Calu3 (cell line): ENCODE data around the gene CD200. TPM values are rescaled to one million over a fixed set of nuclear protein-coding genes. Genes with fewer than 3 reads are reported as not detected.

Experiments used
- BruUV-seq: library from RNA; stranded (reverse); fragments of 400-500 nt; replicated peaks from 2 replicates; lab custom pipeline; 2021; lab: Mats Ljungman, UMichigan
- CTCF ChIA-PET: fragments of 300-600 bp; sonication (Branson Sonifier 250); formaldehyde crosslinking; loops from one replicate; lab custom pipeline; 2022; ENCODE audit warnings: antibody characterized with exemption; lab: Charles Lee
- DNase-seq: peaks from one replicate; pipeline ENCODE4 v3.0.0; 2022
- H3K27ac Mint-ChIP-seq: one replicate; pipeline ENCODE4 v1.8.0; 2022; ENCODE audit warnings: mixed read lengths; ENCODE audit not compliant: unreplicated experiment
- H3K27me3 Mint-ChIP-seq: one replicate; pipeline ENCODE4 v1.8.0; 2022; ENCODE audit warnings: mixed read lengths; ENCODE audit not compliant: unreplicated experiment
- H3K36me3 Mint-ChIP-seq: one replicate; pipeline ENCODE4 v1.8.0; 2022; ENCODE audit warnings: mild to moderate bottlenecking, moderate library complexity, mixed read lengths; ENCODE audit not compliant: insufficient read depth, unreplicated experiment
- H3K4me1 Mint-ChIP-seq: one replicate; pipeline ENCODE4 v1.8.0; 2022; ENCODE audit warnings: mild to moderate bottlenecking, low read depth, mixed read lengths; ENCODE audit not compliant: unreplicated experiment
- H3K4me3 Mint-ChIP-seq: one replicate; pipeline ENCODE4 v1.8.0; 2022; ENCODE audit warnings: mild to moderate bottlenecking, low read depth, moderate library complexity, mixed read lengths; ENCODE audit not compliant: unreplicated experiment
- H3K9me3 Mint-ChIP-seq: one replicate; pipeline ENCODE4 v1.8.0; 2022; ENCODE audit warnings: low read depth, mixed read lengths; ENCODE audit not compliant: unreplicated experiment
- CTCF ChIP-seq: fragments of 200-600 bp; IDR thresholded peaks from one replicate; pipeline ENCODE4 v1.8.0; 2022; ENCODE audit warnings: antibody characterized with exemption; ENCODE audit not compliant: unreplicated experiment
- intact Hi-C: fragments of 100-400 bp; cut with micrococcal nuclease; formaldehyde crosslinking; loops from one replicate; pipeline ENCODE4 v1.10.0; 2022; ENCODE audit not compliant: unreplicated experiment
- total RNA-seq: library from RNA; stranded (reverse); gene quantifications from 2 replicates; pipeline ENCODE4 v1.2.3, GENCODE V29; 2022

The CD200 gene
- total RNA-seq, 1 experiment from 2014 or later: not detected

DNA sequence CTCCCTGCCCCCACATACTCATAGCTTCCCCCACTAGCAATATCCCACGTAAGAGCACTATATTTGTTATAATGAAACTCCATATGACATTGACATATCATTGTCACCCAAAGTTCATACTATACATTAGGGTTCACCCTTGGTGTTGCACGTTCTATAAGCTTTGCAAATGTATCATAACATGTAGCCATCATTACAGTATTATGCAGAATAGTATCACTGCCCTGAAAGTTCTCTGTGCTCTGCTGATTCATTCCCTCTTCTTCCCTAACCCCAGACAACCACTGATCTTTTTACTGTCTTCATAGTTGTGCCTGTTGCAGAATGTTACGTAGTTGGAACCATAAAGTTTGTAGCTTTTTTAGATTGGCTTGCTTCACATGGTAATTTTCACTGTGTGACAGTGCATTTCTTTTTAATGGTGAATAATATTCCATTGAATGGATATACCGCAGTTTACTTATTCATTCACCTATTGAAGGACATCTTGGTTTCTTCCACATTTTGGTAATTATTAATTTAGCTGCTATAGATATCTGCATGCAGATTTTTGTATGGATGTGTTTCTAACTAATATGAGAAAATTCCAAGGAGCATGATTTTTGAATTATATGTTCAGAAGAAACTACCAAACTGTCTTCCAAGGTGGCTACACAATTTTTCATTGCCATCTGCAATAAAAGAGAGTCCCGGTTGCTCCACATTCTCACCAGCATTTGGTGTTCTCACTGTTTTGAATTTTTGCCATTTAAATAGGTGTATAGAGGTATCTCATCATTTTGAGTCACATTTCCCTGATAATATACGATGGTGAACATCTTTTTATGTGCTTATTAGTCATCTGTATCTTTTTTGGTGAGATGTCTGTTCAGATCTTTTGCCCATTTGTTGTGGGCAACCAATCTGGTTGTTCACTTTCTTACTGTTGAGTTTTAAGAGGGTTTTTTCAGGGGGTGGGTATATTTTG lies 59.7 kb downstream of the CD200 start:
- Mint-ChIP-seq H3K4me1 (peaks cover 42% of the 10 kb centered on the region), H3K36me3 (no peaks in the 10 kb centered on the region), H3K27ac (no peak overlapping the region), H3K4me3 (no peak overlapping the region), H3K9me3 (no peaks in the 10 kb centered on the region), H3K27me3 (no peaks in the 10 kb centered on the region)
- intact Hi-C loops: no loop called here
- BruUV-seq: no TSS peak
- CTCF ChIA-PET: interaction anchor here (1.7 kb wide), 1 partner anchor 99 kb away, joined by 8 read pairs; the partner anchor contains the start of gene SLC9C1
- TF ChIP-seq CTCF: no peak
- DNase-seq: no peak

GRCh38 chr3:112393360-112393728 lies 60.4 kb downstream of the CD200 start:
- CTCF ChIA-PET: no interaction called here
- DNase-seq: no peak
- Mint-ChIP-seq H3K4me3 (no peak overlapping the region), H3K27ac (no peak overlapping the region), H3K9me3 (no peaks in the 10 kb centered on the region), H3K4me1 (peaks cover 42% of the 10 kb centered on the region), H3K27me3 (no peaks in the 10 kb centered on the region), H3K36me3 (no peaks in the 10 kb centered on the region)
- no peak for TF ChIP-seq CTCF
- intact Hi-C loops: no loop called here
- no TSS peak for BruUV-seq

- Mint-ChIP-seq H3K27me3 (no peaks in the 10 kb centered on the region), H3K4me3 (no peak overlapping the region), H3K36me3 (no peaks in the 10 kb centered on the region), H3K27ac (no peak overlapping the region), H3K9me3 (no peaks in the 10 kb centered on the region), H3K4me1 (peaks cover 42% of the 10 kb centered on the region)
- CTCF ChIA-PET: no interaction called here
- intact Hi-C loops: no loop called here
- no TSS peak for BruUV-seq
- no peak for TF ChIP-seq CTCF
- DNase-seq: no peak
Observed at GRCh38 chr3:112394003-112394640, 61.2 kb downstream of the CD200 start.

DNA sequence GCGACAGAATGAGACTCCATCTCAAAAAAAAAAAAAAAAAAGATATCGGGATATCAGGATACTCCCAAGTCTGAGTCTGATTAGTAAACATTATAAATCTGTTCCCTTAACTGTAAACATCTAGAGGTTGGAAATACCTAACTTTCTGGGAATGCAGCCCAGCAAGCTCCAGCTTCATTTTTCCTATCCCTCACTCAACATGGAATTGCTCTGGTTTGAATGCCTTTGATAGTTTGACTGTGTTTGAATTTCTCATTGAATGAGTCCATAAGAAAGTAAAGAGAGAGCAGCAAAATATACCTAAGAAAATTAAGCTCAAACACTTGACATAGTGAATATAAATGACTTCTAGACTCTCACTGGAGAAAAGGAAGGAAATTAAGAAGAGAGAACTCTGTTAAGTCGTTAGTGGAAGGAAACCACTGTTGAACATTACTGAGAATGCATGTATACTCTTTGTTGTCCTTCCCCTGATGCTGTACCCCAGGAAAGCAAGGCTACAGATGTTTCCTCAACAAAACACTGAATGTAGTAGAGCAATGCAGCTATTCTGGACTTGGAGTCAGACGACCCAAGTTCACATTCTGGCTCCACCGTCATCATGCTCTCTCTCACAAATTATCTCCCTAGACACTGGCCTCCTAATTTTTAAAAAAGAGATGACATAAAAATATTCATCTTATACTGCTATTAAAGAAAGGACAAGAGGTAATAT lies 62.4 kb downstream of the CD200 start:
- no peaks in the 10 kb centered on the region for H3K9me3 Mint-ChIP-seq
- no peak overlapping the region for H3K4me3 Mint-ChIP-seq
- no peak for DNase-seq
- intact Hi-C loops: no loop called here
- BruUV-seq: no TSS peak
- H3K27me3 Mint-ChIP-seq: no peaks in the 10 kb centered on the region
- H3K4me1 Mint-ChIP-seq: peaks cover 34% of the 10 kb centered on the region
- CTCF ChIA-PET: no interaction called here
- TF ChIP-seq CTCF: no peak
- H3K27ac Mint-ChIP-seq: no peak overlapping the region
- no peaks in the 10 kb centered on the region for H3K36me3 Mint-ChIP-seq
